CD14-positive monocyte (primary cell): ENCODE results near the gene TSPEAR. TPM values are rescaled to one million over a fixed set of nuclear protein-coding genes. Genes with fewer than 3 reads are reported as not detected.
A peak's percentile ranks its signal among the peaks of the same experiment; 100 is the strongest.

ENCODE experiments used
- DNase-seq, 3 donors: peaks; one replicate each; pipeline ENCODE4 v3.0.0-alpha.2; 2011 to 2022
- H2AFZ ChIP-seq: 2 replicates; pipeline ENCODE4 v1.6.0; 2012; ENCODE audit warnings: mild to moderate bottlenecking, low read depth, low read length, inconsistent platforms; ENCODE audit not compliant: insufficient read depth, poor library complexity, severe bottlenecking
- H3K27ac ChIP-seq, 2 donors: 1 replicate in 1 of 2; 2 replicates in 1 of 2; pipeline ENCODE4 v1.5.1; 2012 to 2013; ENCODE audit warnings: low read length in 2 of 2, control low read depth in 1 of 2, inconsistent platforms in 1 of 2, low read depth in 1 of 2, mild to moderate bottlenecking in 1 of 2
- H3K27me3 ChIP-seq, 2 donors: one replicate each; pipeline versions ENCODE4 v1.6.0 to v1.6.1; 2011 to 2013; ENCODE audit warnings: low read length in 2 of 2; ENCODE audit not compliant: control insufficient read depth in 2 of 2, insufficient read depth in 2 of 2
- H3K36me3 ChIP-seq, 2 donors: replicated peaks in 1 of 2; 1 replicate in 1 of 2; 2 replicates in 1 of 2; pipeline versions ENCODE4 v1.5.1 to v1.6.1; 2012 to 2013; ENCODE audit warnings: low read length in 2 of 2, control low read depth in 1 of 2, inconsistent platforms in 1 of 2, mild to moderate bottlenecking in 1 of 2; ENCODE audit not compliant: insufficient read depth in 2 of 2, control insufficient read depth in 1 of 2
- H3K4me1 ChIP-seq, 2 donors: 1 replicate in 1 of 2; 2 replicates in 1 of 2; pipeline versions ENCODE4 v1.5.1 to v1.6.1; 2012 to 2013; ENCODE audit warnings: low read length in 2 of 2, control low read depth in 1 of 2, inconsistent platforms in 1 of 2, mild to moderate bottlenecking in 1 of 2, moderate library complexity in 1 of 2; ENCODE audit not compliant: insufficient read depth in 2 of 2, control insufficient read depth in 1 of 2
- H3K4me2 ChIP-seq: replicated peaks from 2 replicates; pipeline ENCODE3; 2012; ENCODE audit warnings: low read length, moderate library complexity, mild to moderate bottlenecking; ENCODE audit not compliant: poor library complexity, severe bottlenecking; ENCODE audit errors: extremely low read depth
- H3K4me3 ChIP-seq, 3 experiments: fragments of 200-600 bp in 1 of 3; sonication (generic) in 1 of 3; replicated peaks in 1 of 3; 1 replicate in 2 of 3; 2 replicates in 1 of 3; pipeline ENCODE4 v1.5.1; 2011 to 2013; ENCODE audit warnings: low read length in 3 of 3, mild to moderate bottlenecking in 3 of 3, control low read depth in 2 of 3, low read depth in 2 of 3, inconsistent platforms in 1 of 3, moderate library complexity in 1 of 3
- H3K79me2 ChIP-seq: 2 replicates; pipeline ENCODE4 v1.6.0; 2012; ENCODE audit warnings: mild to moderate bottlenecking, control low read depth, inconsistent platforms, low read length, moderate library complexity; ENCODE audit not compliant: insufficient read depth
- H3K9ac ChIP-seq: 2 replicates; pipeline ENCODE4 v1.6.0; 2017; ENCODE audit warnings: low read length, mild to moderate bottlenecking; ENCODE audit not compliant: insufficient read depth, poor library complexity, severe bottlenecking
- H3K9me3 ChIP-seq, 2 donors: replicated peaks in 1 of 2; 1 replicate in 1 of 2; 2 replicates in 1 of 2; pipeline versions ENCODE4 v1.5.1 to v1.6.1; 2012 to 2013; ENCODE audit warnings: low read length in 2 of 2, control low read depth in 1 of 2; ENCODE audit not compliant: control insufficient read depth in 1 of 2, insufficient read depth in 1 of 2
- H4K20me1 ChIP-seq: 2 replicates; pipeline ENCODE4 v1.6.0; 2012; ENCODE audit warnings: mild to moderate bottlenecking, low read length, control low read depth, moderate library complexity; ENCODE audit not compliant: insufficient read depth
- H3K27ac Mint-ChIP-seq, 7 donors: one replicate each; pipeline ENCODE4 v1.8.0; 2020; ENCODE audit warnings: mild to moderate bottlenecking in 7 of 7, mixed read lengths in 7 of 7, moderate library complexity in 6 of 7, inconsistent platforms in 2 of 7
- H3K27me3 Mint-ChIP-seq, 3 donors: one replicate each; pipeline ENCODE4 v1.8.0; 2021 to 2022; ENCODE audit warnings: low read depth in 3 of 3, mild to moderate bottlenecking in 3 of 3, mixed read lengths in 3 of 3, moderate library complexity in 3 of 3, inconsistent platforms in 1 of 3
- H3K36me3 Mint-ChIP-seq, 2 donors: one replicate each; pipeline ENCODE4 v1.8.0; 2020; ENCODE audit warnings: mixed read lengths in 2 of 2, inconsistent platforms in 1 of 2, mild to moderate bottlenecking in 1 of 2
- H3K4me1 Mint-ChIP-seq: one replicate; pipeline ENCODE4 v1.8.0; 2020; ENCODE audit warnings: mild to moderate bottlenecking, mixed read lengths
- H3K4me3 Mint-ChIP-seq, 2 donors: one replicate each; pipeline ENCODE4 v1.8.0; 2020; ENCODE audit warnings: mild to moderate bottlenecking in 2 of 2, mixed read lengths in 2 of 2, moderate library complexity in 1 of 2
- H3K9me3 Mint-ChIP-seq, 7 donors: one replicate each; pipeline ENCODE4 v1.8.0; 2020 to 2022; ENCODE audit warnings: mixed read lengths in 7 of 7, mild to moderate bottlenecking in 6 of 7, moderate library complexity in 6 of 7, inconsistent platforms in 2 of 7
- CTCF ChIP-seq: fragments of 200-600 bp; IDR thresholded peaks from one replicate; pipeline ENCODE4 v1.8.0; 2022; ENCODE audit warnings: antibody characterized with exemption, mild to moderate bottlenecking
- WGBS: methylation state at CpG from one replicate; pipeline ENCODE4 v1.1.5; 2013; ENCODE audit warnings: missing lambda C conversion rate; ENCODE audit not compliant: insufficient coverage; 5-methylcytosine and 5-hydroxymethylcytosine counted together
- intact Hi-C, 2 donors: fragments of 100-400 bp; cut with micrococcal nuclease; formaldehyde crosslinking; loops; one replicate each; pipeline versions ENCODE4 v1.15.0 to v1.15.1; 2023
- polyA plus RNA-seq, 3 donors: library from polyadenylated mRNA; depleted of rRNA in 1 of 3; unstranded in 2 of 3; stranded (reverse) in 1 of 3; fragments of 300-500 nt in 2 of 3; fragments of >200 nt in 1 of 3; fragmentation: Illumina TruSeq in 2 of 3; gene quantifications; 1 replicate in 2 of 3; 2 replicates in 1 of 3; pipeline ENCODE4 v1.2.3, GENCODE V29; 2012 to 2021

The TSPEAR gene
- polyA plus RNA-seq, 3 donors = not detected

DNA sequence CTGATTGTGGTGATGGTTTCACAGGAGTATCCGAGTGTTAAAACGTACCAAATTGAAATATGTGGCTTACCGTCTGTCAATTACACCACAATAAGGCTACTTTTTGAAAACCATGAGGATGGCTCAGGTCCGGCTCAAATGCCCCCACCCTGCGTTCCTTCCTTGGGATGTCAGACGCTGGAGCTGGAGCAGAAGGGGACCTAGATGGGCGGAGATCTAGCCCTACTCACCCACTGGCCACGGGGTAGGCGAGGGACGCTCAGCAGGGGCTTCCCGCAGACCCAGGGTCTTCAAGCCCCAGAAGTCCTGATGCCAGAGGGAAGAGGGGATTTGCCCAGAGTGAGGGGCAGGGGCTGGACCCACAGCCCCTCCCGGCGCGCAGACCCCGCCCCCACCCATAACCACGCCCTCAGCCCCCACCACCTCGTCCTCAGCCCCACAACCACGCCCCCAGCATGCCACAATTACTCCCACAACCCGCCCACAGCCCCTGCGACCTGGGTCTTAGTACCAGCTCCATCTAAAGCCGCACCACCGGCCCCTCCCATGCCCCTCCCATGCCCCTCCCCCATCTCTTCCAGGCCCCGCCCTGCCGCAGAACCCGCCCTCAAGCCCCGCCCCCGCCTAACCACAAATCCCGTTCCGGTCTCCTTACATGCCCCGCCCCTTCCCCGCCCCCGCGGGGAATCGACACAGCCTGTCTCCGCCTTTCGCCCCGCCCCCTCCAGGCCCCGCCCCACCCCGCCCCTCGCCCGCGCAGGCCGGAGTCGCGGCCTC, 256.4 kb downstream of the TSPEAR start, which contains the start of gene LRRC3:
TSS of gene LRRC3 (plus strand) at position 764 of the 777 bp plus-strand sequence. CDS start 1,135 bp downstream, outside the sequence.
- Mint-ChIP-seq H3K27me3 (peaks cover 14 to 48% (median 19%) of the 10 kb centered on the region in 3 donors), H3K4me1 (peaks cover 11% of the 10 kb centered on the region), H3K36me3 (no peaks in the 10 kb centered on the region), H3K4me3 (peak within 1 kb of the TSS; percentile 86 to 89), H3K9me3 (peaks cover 8 to 26% (median 15%) of the 10 kb centered on the region in 7 donors), H3K27ac (peak within 1 kb of the TSS in 2 of 7 donors; percentile 63 to 77)
- intact Hi-C loops = loop anchor here (2.0 to 10.0 kb wide), 3 partner anchors 116 to 360 kb away; partner anchors contain the start of genes CFAP410 (in 2 of the 2) and SUMO3 (in 1 of the 2)
- no peak for TF ChIP-seq CTCF
- Histone ChIP-seq H4K20me1 (no peaks in the 10 kb centered on the region), H3K36me3 (no peaks in the 10 kb centered on the region), H3K27me3 (peaks cover 0 to 9% of the 10 kb centered on the region in 2 donors), H3K4me2 (peak within 1 kb of the TSS; percentile 91), H3K4me3 (peak within 1 kb of the TSS; percentile 38 to 88 (median 50)), H2AFZ (peak within 1 kb of the TSS; percentile 82), H3K79me2 (no peaks in the 10 kb centered on the region), H3K9ac (peak within 1 kb of the TSS; percentile 56), H3K4me1 (peaks cover 6 to 13% of the 10 kb centered on the region in 2 donors), H3K27ac (no peak within 1 kb of the TSS), H3K9me3 (peaks cover 0 to 9% of the 10 kb centered on the region in 2 donors)
- 5% methylated on average over 24 of the region's 45 CpGs for WGBS
- DNase-seq = peak; percentile 78 to 85 (median 78)

GRCh38 chr21:44454058-44454457, 257.3 kb downstream of the TSPEAR start:
- Mint-ChIP-seq H3K9me3 (peaks cover 8 to 25% (median 15%) of the 10 kb centered on the region in 7 donors), H3K36me3 (no peaks in the 10 kb centered on the region), H3K27ac (no peak overlapping the region), H3K4me1 (peaks cover 5% of the 10 kb centered on the region), H3K4me3 (peak overlapping the region in 1 of 2 donors; percentile 14), H3K27me3 (peaks cover 14 to 52% (median 24%) of the 10 kb centered on the region in 3 donors)
- no peak for DNase-seq
- Histone ChIP-seq H3K36me3 (no peaks in the 10 kb centered on the region), H3K9me3 (peaks cover 0 to 9% of the 10 kb centered on the region in 2 donors), H3K79me2 (no peaks in the 10 kb centered on the region), H2AFZ (no peak overlapping the region), H3K27me3 (peaks cover 0 to 9% of the 10 kb centered on the region in 2 donors), H3K9ac (no peak overlapping the region), H3K27ac (no peak overlapping the region), H3K4me2 (no peak overlapping the region), H4K20me1 (no peaks in the 10 kb centered on the region), H3K4me3 (no peak overlapping the region), H3K4me1 (peaks cover 6 to 13% of the 10 kb centered on the region in 2 donors)
- no peak for TF ChIP-seq CTCF
- intact Hi-C loops = loop anchor here (2.0 to 10.0 kb wide), 3 partner anchors 115 to 361 kb away; partner anchors contain the start of genes CFAP410 (in 2 of the 2) and SUMO3 (in 1 of the 2)
- WGBS = 100% methylated on average over 1 of the region's 5 CpGs
